Measurements from ENCODE around the gene LRRC26.
A peak's percentile ranks its signal among the peaks of the same experiment; 100 is the strongest.

The LRRC26 gene

GRCh38 chr9:137189297-137190295 is 19.7 kb upstream of the LRRC26 start:
- Histone ChIP-seq H3K4me3 (ENCODE audit: control insufficient read depth in 1 of 7, extremely low read depth in 1 of 7, insufficient read depth in 4 of 7, low read depth in 2 of 7, low read length in 6 of 7) (peak overlapping the region; percentile 90 to 99 (median 96)), H3K27me3 (replicated peaks in 2 of 5; ENCODE audit: control insufficient read depth in 4 of 5, insufficient read depth in 5 of 5, low read length in 4 of 5) (no peaks in the 10 kb centered on the region), H3K4me1 (ENCODE audit: control extremely low read depth in 1 of 4, control insufficient read depth in 4 of 4, insufficient read depth in 4 of 4, low read length in 3 of 4) (peaks cover 3 to 39% (median 36%) of the 10 kb centered on the region in 4 experiments), H3K9me3 (ENCODE audit: control extremely low read depth in 1 of 5, control insufficient read depth in 4 of 5, insufficient read depth in 2 of 5, low read depth in 1 of 5, low read length in 4 of 5) (no peaks in the 10 kb centered on the region), H3K36me3 (ENCODE audit: control insufficient read depth in 4 of 4, insufficient read depth in 4 of 4, low read length in 3 of 4) (peaks cover 5 to 61% (median 29%) of the 10 kb centered on the region in 4 experiments), H3K27ac (ENCODE audit: insufficient read depth in 1 of 2, low read depth in 1 of 2, low read length in 2 of 2, poor library complexity in 1 of 2, severe bottlenecking in 2 of 2) (peak overlapping the region; percentile 68 to 90)
- no peak for DNase-seq
- ChIA-PET CTCF (interaction anchor here (0.6 to 6.1 kb wide), 18 partner anchors 9 to 60 kb away, joined by 3 to 33 read pairs (median 4); partner anchors contain the start of genes CYSRT1, LRRC26, RNF208 and RNF224), POLR2A (interaction anchor here (0.7 to 2.0 kb wide), 4 partner anchors 11 to 35 kb away, joined by 3 to 6 read pairs (median 4); partner anchors contain the start of genes CYSRT1 and TPRN)
- 57% methylated on average over 14 of the region's 23 CpGs for WGBS (ENCODE audit: insufficient coverage)

GRCh38 chr9:137188490-137189296 is 18.8 kb upstream of the LRRC26 start, which contains the start of the genes ANAPC2 and SSNA1:
ANAPC2 (minus strand) TSS chr9:137188560; CDS start chr9:137188532, 28 bp downstream.
SSNA1 (plus strand) TSS chr9:137188676; CDS start chr9:137188727, 51 bp downstream.
- POLR2A ChIA-PET = interaction anchor here (0.7 to 2.0 kb wide), 4 partner anchors 12 to 36 kb away, joined by 3 to 6 read pairs (median 4); partner anchors contain the start of genes CYSRT1 and TPRN
- H3K27ac ChIP-seq (ENCODE audit: insufficient read depth in 1 of 2, low read depth in 1 of 2, low read length in 2 of 2, poor library complexity in 1 of 2, severe bottlenecking in 2 of 2) = peak within 1 kb of the TSS; percentile 70 to 90
- H3K9me3 ChIP-seq (ENCODE audit: control extremely low read depth in 1 of 5, control insufficient read depth in 4 of 5, insufficient read depth in 2 of 5, low read depth in 1 of 5, low read length in 4 of 5) = no peaks in the 10 kb centered on the region
- H3K27me3 ChIP-seq (replicated peaks in 2 of 5; ENCODE audit: control insufficient read depth in 4 of 5, insufficient read depth in 5 of 5, low read length in 4 of 5) = no peaks in the 10 kb centered on the region
- H3K36me3 ChIP-seq (ENCODE audit: control insufficient read depth in 4 of 4, insufficient read depth in 4 of 4, low read length in 3 of 4) = peaks cover 5 to 69% (median 35%) of the 10 kb centered on the region in 4 experiments
- peak; percentile 92 to 97 (median 94) for DNase-seq
- under 1% methylated on average over 78 of the region's 98 CpGs for WGBS (ENCODE audit: insufficient coverage)
- CTCF ChIA-PET = interaction anchor here (0.6 to 6.1 kb wide), 17 partner anchors 8 to 100 kb away, joined by 3 to 33 read pairs (median 4); partner anchors contain the start of genes CYSRT1, LRRC26, RNF208 and RNF224
- peak within 1 kb of the TSS; percentile 90 to 99 (median 96) for H3K4me3 ChIP-seq (ENCODE audit: control insufficient read depth in 1 of 7, extremely low read depth in 1 of 7, insufficient read depth in 4 of 7, low read depth in 2 of 7, low read length in 6 of 7)
- H3K4me1 ChIP-seq (ENCODE audit: control extremely low read depth in 1 of 4, control insufficient read depth in 4 of 4, insufficient read depth in 4 of 4, low read length in 3 of 4) = peaks cover 3 to 39% (median 36%) of the 10 kb centered on the region in 4 experiments

- DNase-seq = no peak
- POLR2A ChIA-PET = interaction anchor here (1.3 to 2.0 kb wide), 2 partner anchors 18 to 36 kb away, joined by 4 read pairs; partner anchors contain the start of gene CYSRT1
- H3K4me3 ChIP-seq (ENCODE audit: control insufficient read depth in 1 of 7, extremely low read depth in 1 of 7, insufficient read depth in 4 of 7, low read depth in 2 of 7, low read length in 6 of 7) = peak overlapping the region; percentile 90 to 99 (median 96)
- H3K27me3 ChIP-seq (replicated peaks in 2 of 5; ENCODE audit: control insufficient read depth in 4 of 5, insufficient read depth in 5 of 5, low read length in 4 of 5) = no peaks in the 10 kb centered on the region
- CTCF ChIA-PET = interaction anchor here (1.0 to 6.1 kb wide), 10 partner anchors 8 to 100 kb away, joined by 3 to 33 read pairs (median 4); partner anchors contain the start of genes RNF224 and TPRN
- peak overlapping the region; percentile 70 to 90 for H3K27ac ChIP-seq (ENCODE audit: insufficient read depth in 1 of 2, low read depth in 1 of 2, low read length in 2 of 2, poor library complexity in 1 of 2, severe bottlenecking in 2 of 2)
- 1% methylated on average over 21 of the region's 31 CpGs for WGBS (ENCODE audit: insufficient coverage)
- peaks cover 3 to 39% (median 36%) of the 10 kb centered on the region in 4 experiments for H3K4me1 ChIP-seq (ENCODE audit: control extremely low read depth in 1 of 4, control insufficient read depth in 4 of 4, insufficient read depth in 4 of 4, low read length in 3 of 4)
- no peaks in the 10 kb centered on the region for H3K9me3 ChIP-seq (ENCODE audit: control extremely low read depth in 1 of 5, control insufficient read depth in 4 of 5, insufficient read depth in 2 of 5, low read depth in 1 of 5, low read length in 4 of 5)
- peaks cover 5 to 74% (median 41%) of the 10 kb centered on the region in 4 experiments for H3K36me3 ChIP-seq (ENCODE audit: control insufficient read depth in 4 of 4, insufficient read depth in 4 of 4, low read length in 3 of 4)
Observed at GRCh38 chr9:137188086-137188489, 18.2 kb upstream of the LRRC26 start.

- DNase-seq = no peak
- 95% methylated on average over 13 of the region's 15 CpGs for WGBS (ENCODE audit: insufficient coverage)
- Histone ChIP-seq H3K27ac (ENCODE audit: insufficient read depth in 1 of 2, low read depth in 1 of 2, low read length in 2 of 2, poor library complexity in 1 of 2, severe bottlenecking in 2 of 2) (peak overlapping the region; percentile 70 to 90), H3K9me3 (ENCODE audit: control extremely low read depth in 1 of 5, control insufficient read depth in 4 of 5, insufficient read depth in 2 of 5, low read depth in 1 of 5, low read length in 4 of 5) (no peaks in the 10 kb centered on the region), H3K27me3 (replicated peaks in 2 of 5; ENCODE audit: control insufficient read depth in 4 of 5, insufficient read depth in 5 of 5, low read length in 4 of 5) (no peaks in the 10 kb centered on the region), H3K4me1 (ENCODE audit: control extremely low read depth in 1 of 4, control insufficient read depth in 4 of 4, insufficient read depth in 4 of 4, low read length in 3 of 4) (peaks cover 3 to 39% (median 36%) of the 10 kb centered on the region in 4 experiments), H3K4me3 (ENCODE audit: control insufficient read depth in 1 of 7, extremely low read depth in 1 of 7, insufficient read depth in 4 of 7, low read depth in 2 of 7, low read length in 6 of 7) (peak overlapping the region; percentile 90 to 99 (median 96)), H3K36me3 (ENCODE audit: control insufficient read depth in 4 of 4, insufficient read depth in 4 of 4, low read length in 3 of 4) (peaks cover 5 to 75% (median 48%) of the 10 kb centered on the region in 4 experiments)
- ChIA-PET CTCF (interaction anchor here (1.5 to 6.1 kb wide), 6 partner anchors 7 to 50 kb away, joined by 3 to 33 read pairs (median 7); partner anchors contain the start of genes RNF224 and TPRN), POLR2A (interaction anchor here (2.0 kb wide), 1 partner anchor 19 kb away, joined by 4 read pairs; no protein-coding TSS in a partner anchor)
Observed at GRCh38 chr9:137187386-137187785, 17.5 kb upstream of the LRRC26 start.

- Histone ChIP-seq H3K36me3 (ENCODE audit: control insufficient read depth in 4 of 4, insufficient read depth in 4 of 4, low read length in 3 of 4) (peaks cover 5 to 71% (median 48%) of the 10 kb centered on the region in 4 experiments), H3K4me1 (ENCODE audit: control extremely low read depth in 1 of 4, control insufficient read depth in 4 of 4, insufficient read depth in 4 of 4, low read length in 3 of 4) (peaks cover 3 to 39% (median 36%) of the 10 kb centered on the region in 4 experiments)
- POLR2A ChIA-PET = interaction anchor here (0.6 kb wide), 1 partner anchor 437 kb away, joined by 8 read pairs; no protein-coding TSS in a partner anchor
Observed at GRCh38 chr9:137186385-137186784, 16.5 kb upstream of the LRRC26 start.

GRCh38 chr9:137185921-137186320 is 16.1 kb upstream of the LRRC26 start:
- H3K27ac ChIP-seq (ENCODE audit: insufficient read depth in 1 of 2, low read depth in 1 of 2, low read length in 2 of 2, poor library complexity in 1 of 2, severe bottlenecking in 2 of 2) = no peak overlapping the region
- no peak for DNase-seq
- H3K4me1 ChIP-seq (ENCODE audit: control extremely low read depth in 1 of 4, control insufficient read depth in 4 of 4, insufficient read depth in 4 of 4, low read length in 3 of 4) = peaks cover 3 to 39% (median 36%) of the 10 kb centered on the region in 4 experiments
- H3K36me3 ChIP-seq (ENCODE audit: control insufficient read depth in 4 of 4, insufficient read depth in 4 of 4, low read length in 3 of 4) = peaks cover 5 to 71% (median 48%) of the 10 kb centered on the region in 4 experiments
- ChIA-PET POLR2A (interaction anchor here (0.6 kb wide), 1 partner anchor 437 kb away, joined by 8 read pairs; no protein-coding TSS in a partner anchor), CTCF (interaction anchor here (6.1 kb wide), 1 partner anchor 9 kb away, joined by 33 read pairs; no protein-coding TSS in a partner anchor)
- 90% methylated on average over 19 of the region's 19 CpGs for WGBS (ENCODE audit: insufficient coverage)
- no peak overlapping the region for H3K4me3 ChIP-seq (ENCODE audit: control insufficient read depth in 1 of 7, extremely low read depth in 1 of 7, insufficient read depth in 4 of 7, low read depth in 2 of 7, low read length in 6 of 7)
- no peaks in the 10 kb centered on the region for H3K27me3 ChIP-seq (replicated peaks in 2 of 5; ENCODE audit: control insufficient read depth in 4 of 5, insufficient read depth in 5 of 5, low read length in 4 of 5)
- H3K9me3 ChIP-seq (ENCODE audit: control extremely low read depth in 1 of 5, control insufficient read depth in 4 of 5, insufficient read depth in 2 of 5, low read depth in 1 of 5, low read length in 4 of 5) = no peaks in the 10 kb centered on the region

More at GRCh38 chr9:137186385-137186784, 16.5 kb upstream of the LRRC26 start:
- H3K4me3 ChIP-seq (ENCODE audit: control insufficient read depth in 1 of 7, extremely low read depth in 1 of 7, insufficient read depth in 4 of 7, low read depth in 2 of 7, low read length in 6 of 7) = no peak overlapping the region
- CTCF ChIA-PET = interaction anchor here (1.8 to 6.1 kb wide), 2 partner anchors 10 to 15 kb away, joined by 5 to 33 read pairs; partner anchors contain the start of gene TPRN
- 96% methylated on average over 4 of the region's 6 CpGs for WGBS (ENCODE audit: insufficient coverage)
- no peak overlapping the region for H3K27ac ChIP-seq (ENCODE audit: insufficient read depth in 1 of 2, low read depth in 1 of 2, low read length in 2 of 2, poor library complexity in 1 of 2, severe bottlenecking in 2 of 2)
- DNase-seq = no peak
- no peaks in the 10 kb centered on the region for H3K27me3 ChIP-seq (replicated peaks in 2 of 5; ENCODE audit: control insufficient read depth in 4 of 5, insufficient read depth in 5 of 5, low read length in 4 of 5)
- H3K9me3 ChIP-seq (ENCODE audit: control extremely low read depth in 1 of 5, control insufficient read depth in 4 of 5, insufficient read depth in 2 of 5, low read depth in 1 of 5, low read length in 4 of 5) = no peaks in the 10 kb centered on the region
